Mesendoderm (in vitro differentiated cells): ENCODE data around the gene PIP5K1A.
A peak's percentile ranks its signal among the peaks of the same experiment; 100 is the strongest.
"Not testable (repeated sequence)": the region's sequence is repeated elsewhere in the genome, so short reads cannot be mapped to it uniquely, and the experiment has no call there.

Source experiments
- DNase-seq: peaks from one replicate; pipeline ENCODE4 v3.0.0; 2013
- H2AK5ac ChIP-seq: 2 replicates; pipeline ENCODE4 v1.6.1; 2013; ENCODE audit warnings: low read length, inconsistent platforms
- H2BK120ac ChIP-seq: 2 replicates; pipeline ENCODE4 v1.6.1; 2013; ENCODE audit warnings: low read depth, mild to moderate bottlenecking, low read length, moderate library complexity, mixed read lengths
- H2BK15ac ChIP-seq: replicated peaks from 2 replicates; pipeline ENCODE4 v1.6.1; 2013; ENCODE audit warnings: low read depth, mild to moderate bottlenecking, moderate library complexity
- H2BK5ac ChIP-seq: 2 replicates; pipeline ENCODE4 v1.6.1; 2013; ENCODE audit warnings: low read length, inconsistent platforms
- H3K18ac ChIP-seq: 2 replicates; pipeline ENCODE4 v1.6.1; 2013; ENCODE audit warnings: mild to moderate bottlenecking, low read length, mixed read lengths
- H3K23ac ChIP-seq: one replicate; pipeline ENCODE4 v1.6.1; 2013; ENCODE audit warnings: low read length
- H3K27ac ChIP-seq: 2 replicates; pipeline ENCODE4 v1.5.1; 2013; ENCODE audit warnings: low read depth, mild to moderate bottlenecking, inconsistent platforms, low read length, moderate library complexity
- H3K27me3 ChIP-seq: 2 replicates; pipeline ENCODE4 v1.6.1; 2013; ENCODE audit warnings: low read length, control low read depth, mild to moderate bottlenecking, inconsistent platforms; ENCODE audit not compliant: insufficient read depth, poor library complexity
- H3K36me3 ChIP-seq: 2 replicates; pipeline ENCODE4 v1.6.1; 2013; ENCODE audit warnings: low read length, inconsistent platforms; ENCODE audit not compliant: control insufficient read depth, insufficient read depth
- H3K4ac ChIP-seq: one replicate; pipeline ENCODE4 v1.6.1; 2013; ENCODE audit warnings: low read depth, mild to moderate bottlenecking, low read length, moderate library complexity
- H3K4me1 ChIP-seq: 2 replicates; pipeline ENCODE4 v1.6.1; 2013; ENCODE audit warnings: low read depth, low read length, inconsistent platforms; ENCODE audit not compliant: control insufficient read depth
- H3K4me2 ChIP-seq: 2 replicates; pipeline ENCODE4 v1.6.1; 2013; ENCODE audit warnings: low read length
- H3K4me3 ChIP-seq: 2 replicates; pipeline ENCODE4 v1.5.1; 2013; ENCODE audit warnings: mild to moderate bottlenecking, low read length
- H3K56ac ChIP-seq: one replicate; pipeline ENCODE4 v1.6.1; 2013; ENCODE audit warnings: low read length
- H3K79me1 ChIP-seq: 2 replicates; pipeline ENCODE4 v1.6.1; 2013; ENCODE audit warnings: low read length, inconsistent platforms
- H3K79me2 ChIP-seq: 2 replicates; pipeline ENCODE4 v1.6.1; 2013; ENCODE audit warnings: mild to moderate bottlenecking, low read length; ENCODE audit not compliant: control insufficient read depth, insufficient read depth
- H3K9ac ChIP-seq: 2 replicates; pipeline ENCODE4 v1.6.1; 2013; ENCODE audit warnings: low read length, inconsistent platforms
- H4K5ac ChIP-seq: one replicate; pipeline ENCODE4 v1.6.1; 2013; ENCODE audit warnings: low read length
- H4K8ac ChIP-seq: one replicate; pipeline ENCODE4 v1.6.1; 2013; ENCODE audit warnings: low read depth, mild to moderate bottlenecking, control low read depth, low read length, moderate library complexity
- WGBS: extraction: QIAGEN DNeasy Blood & Tissue Kit; methylation state at CpG from one replicate; pipeline ENCODE4 v1.1.7; 2013; ENCODE audit warnings: low lambda C conversion rate, missing lambda C conversion rate; ENCODE audit not compliant: insufficient coverage; ENCODE audit errors: extremely low coverage; 5-methylcytosine and 5-hydroxymethylcytosine counted together

Gene PIP5K1A

DNA sequence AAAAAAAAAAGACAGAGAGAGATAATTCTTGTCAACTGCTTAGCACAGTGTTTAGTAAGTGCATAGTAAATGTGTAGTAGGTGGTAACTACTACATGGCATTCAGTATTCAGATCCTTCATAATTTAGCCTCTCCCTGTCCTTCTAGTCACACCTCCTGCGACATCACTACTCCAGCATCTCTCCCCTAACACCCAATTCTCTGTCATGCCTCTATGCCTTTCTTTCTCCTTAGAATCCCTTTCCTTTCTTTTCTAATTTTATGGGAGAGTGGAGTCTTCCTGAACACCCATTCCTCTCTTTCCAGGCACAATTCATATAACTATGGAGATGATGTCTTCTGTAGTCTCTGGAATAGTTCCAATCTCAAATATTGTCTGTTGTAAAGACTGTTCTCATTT is 4.5 kb upstream of the PIP5K1A start:
- no peak overlapping the region for H4K5ac ChIP-seq
- no peak overlapping the region for H2BK5ac ChIP-seq
- no peak overlapping the region for H2BK15ac ChIP-seq
- H3K9ac ChIP-seq: no peak overlapping the region
- no peak overlapping the region for H2AK5ac ChIP-seq
- no peaks in the 10 kb centered on the region for H3K27me3 ChIP-seq
- WGBS: no CpG with 5 or more reads among the region's 1 CpG
- no peaks in the 10 kb centered on the region for H3K79me1 ChIP-seq
- DNase-seq: no peak
- no peak overlapping the region for H3K4me2 ChIP-seq
- H3K56ac ChIP-seq: no peak overlapping the region
- no peak overlapping the region for H3K4ac ChIP-seq
- no peak overlapping the region for H3K23ac ChIP-seq
- no peaks in the 10 kb centered on the region for H3K36me3 ChIP-seq
- no peak overlapping the region for H3K4me3 ChIP-seq
- peaks cover 11% of the 10 kb centered on the region for H3K79me2 ChIP-seq
- no peak overlapping the region for H3K18ac ChIP-seq
- H4K8ac ChIP-seq: no peak overlapping the region
- no peaks in the 10 kb centered on the region for H3K4me1 ChIP-seq
- no peak overlapping the region for H2BK120ac ChIP-seq
- H3K27ac ChIP-seq: no peak overlapping the region

DNA sequence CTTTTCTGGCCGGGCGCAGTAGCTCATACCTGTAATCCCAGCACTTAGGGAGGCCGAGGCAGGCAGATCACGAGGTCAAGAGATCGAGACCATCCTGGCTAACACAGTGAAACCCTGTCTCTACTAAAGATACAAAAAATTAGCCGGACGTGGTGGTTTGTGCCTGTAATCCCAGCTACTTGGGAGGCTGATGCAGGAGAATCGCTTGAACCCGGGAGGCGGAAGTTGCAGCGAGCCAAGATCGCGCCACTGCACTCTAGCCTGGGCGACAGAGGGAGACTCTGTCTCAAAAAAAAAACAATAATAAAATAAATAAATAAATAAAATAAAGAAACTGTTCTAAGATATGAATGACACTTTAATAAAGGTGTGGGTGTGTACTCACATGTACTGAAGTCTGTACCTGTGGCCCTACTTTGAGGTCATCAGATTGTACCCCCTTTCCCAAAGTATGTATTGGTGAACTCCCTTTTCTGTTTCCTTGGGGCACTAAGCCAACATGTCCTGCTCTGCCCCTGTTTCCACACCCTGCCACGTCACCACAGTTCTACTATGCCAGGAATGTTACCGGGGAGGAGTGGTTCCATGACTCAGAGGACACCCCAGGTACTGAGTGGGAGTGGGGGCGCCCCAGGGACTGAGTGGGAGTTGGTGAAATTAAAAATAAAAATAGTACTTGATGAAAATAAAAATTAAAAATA is 3.3 kb upstream of the PIP5K1A start:
- H2AK5ac ChIP-seq, H3K79me1 ChIP-seq, H3K23ac ChIP-seq, H4K8ac ChIP-seq, H2BK120ac ChIP-seq, H3K4me3 ChIP-seq, H3K27me3 ChIP-seq, H3K9ac ChIP-seq, H3K36me3 ChIP-seq, H3K27ac ChIP-seq, H3K18ac ChIP-seq, H2BK5ac ChIP-seq, H3K4me2 ChIP-seq, H3K4ac ChIP-seq, H3K4me1 ChIP-seq, H3K56ac ChIP-seq, H4K5ac ChIP-seq, H2BK15ac ChIP-seq: not testable (repeated sequence)
- peak; percentile 62 for DNase-seq
- WGBS: no CpG with 5 or more reads among the region's 17 CpGs
- peaks cover 16% of the 10 kb centered on the region for H3K79me2 ChIP-seq

DNA sequence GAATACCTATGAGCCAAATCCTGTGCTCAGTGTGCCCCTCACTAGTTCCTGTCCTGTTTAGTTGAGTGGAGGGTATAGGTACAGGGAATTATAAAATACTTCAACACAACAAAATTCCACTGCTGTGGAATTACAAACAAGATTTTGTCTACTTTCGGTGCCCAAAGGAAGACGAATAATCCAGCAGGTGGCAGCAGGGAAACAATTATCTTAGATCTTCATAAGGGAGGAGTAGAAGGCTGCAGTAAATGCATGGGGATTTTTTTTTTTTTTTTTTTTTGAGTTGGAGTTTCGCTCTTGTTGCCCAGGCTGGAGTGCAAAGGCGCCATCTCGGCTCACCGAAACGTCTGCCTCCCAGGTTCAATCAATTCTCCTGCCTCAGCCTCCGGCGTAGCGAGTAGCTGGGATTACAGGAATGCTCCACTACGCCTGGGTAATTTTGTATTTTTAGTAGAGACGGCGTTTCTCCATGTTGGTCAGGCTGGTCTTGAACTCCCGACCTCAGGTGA is 2.0 kb upstream of the PIP5K1A start:
- peak; percentile 76 for DNase-seq
- H2BK120ac ChIP-seq: no peak overlapping the region
- no peak overlapping the region for H3K4me2 ChIP-seq
- no peak overlapping the region for H2AK5ac ChIP-seq
- H2BK15ac ChIP-seq: no peak overlapping the region
- peaks cover 25% of the 10 kb centered on the region for H3K79me2 ChIP-seq
- no peak overlapping the region for H2BK5ac ChIP-seq
- no peak overlapping the region for H3K23ac ChIP-seq
- no peak overlapping the region for H3K9ac ChIP-seq
- H3K4ac ChIP-seq: no peak overlapping the region
- no peak overlapping the region for H3K18ac ChIP-seq
- H4K8ac ChIP-seq: no peak overlapping the region
- no peak overlapping the region for H3K56ac ChIP-seq
- H4K5ac ChIP-seq: no peak overlapping the region
- no peaks in the 10 kb centered on the region for H3K36me3 ChIP-seq
- no peaks in the 10 kb centered on the region for H3K4me1 ChIP-seq
- WGBS: no CpG with 5 or more reads among the region's 14 CpGs
- no peaks in the 10 kb centered on the region for H3K27me3 ChIP-seq
- no peak overlapping the region for H3K27ac ChIP-seq
- no peak overlapping the region for H3K4me3 ChIP-seq
- no peaks in the 10 kb centered on the region for H3K79me1 ChIP-seq

DNA sequence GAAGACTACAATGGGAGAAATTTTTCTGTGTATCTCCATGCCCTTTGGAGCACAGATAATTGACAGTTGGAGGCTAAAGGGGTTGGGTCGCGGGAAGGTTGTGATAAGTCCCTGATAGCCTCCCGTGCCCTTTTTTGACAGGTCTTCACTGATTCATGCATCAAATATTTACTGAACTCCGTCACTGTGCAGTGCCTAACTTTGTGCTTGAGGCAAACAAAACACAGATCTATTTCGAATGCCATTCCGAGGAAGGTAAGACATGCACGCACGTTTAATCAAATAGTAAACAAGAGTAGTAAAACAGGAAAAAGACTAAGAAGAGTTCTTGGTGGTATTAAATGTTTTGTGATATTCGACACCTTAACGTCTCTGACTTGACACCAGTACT is 494 bp upstream of the PIP5K1A start:
- no peaks in the 10 kb centered on the region for H3K36me3 ChIP-seq
- no peak overlapping the region for H2BK120ac ChIP-seq
- no CpG with 5 or more reads among the region's 10 CpGs for WGBS
- H2BK5ac ChIP-seq: no peak overlapping the region
- H3K56ac ChIP-seq: peak overlapping the region; percentile 61
- H3K4me3 ChIP-seq: peak overlapping the region; percentile 33
- no peak overlapping the region for H3K18ac ChIP-seq
- H3K9ac ChIP-seq: peak overlapping the region; percentile 53
- no peak overlapping the region for H2AK5ac ChIP-seq
- H3K4ac ChIP-seq: no peak overlapping the region
- H3K27me3 ChIP-seq: no peaks in the 10 kb centered on the region
- H3K4me2 ChIP-seq: peak overlapping the region; percentile 45
- H3K4me1 ChIP-seq: no peaks in the 10 kb centered on the region
- no peak for DNase-seq
- H3K79me1 ChIP-seq: no peaks in the 10 kb centered on the region
- no peak overlapping the region for H4K5ac ChIP-seq
- H3K79me2 ChIP-seq: peaks cover 40% of the 10 kb centered on the region
- H3K27ac ChIP-seq: no peak overlapping the region
- no peak overlapping the region for H2BK15ac ChIP-seq
- H4K8ac ChIP-seq: no peak overlapping the region
- H3K23ac ChIP-seq: no peak overlapping the region

DNA sequence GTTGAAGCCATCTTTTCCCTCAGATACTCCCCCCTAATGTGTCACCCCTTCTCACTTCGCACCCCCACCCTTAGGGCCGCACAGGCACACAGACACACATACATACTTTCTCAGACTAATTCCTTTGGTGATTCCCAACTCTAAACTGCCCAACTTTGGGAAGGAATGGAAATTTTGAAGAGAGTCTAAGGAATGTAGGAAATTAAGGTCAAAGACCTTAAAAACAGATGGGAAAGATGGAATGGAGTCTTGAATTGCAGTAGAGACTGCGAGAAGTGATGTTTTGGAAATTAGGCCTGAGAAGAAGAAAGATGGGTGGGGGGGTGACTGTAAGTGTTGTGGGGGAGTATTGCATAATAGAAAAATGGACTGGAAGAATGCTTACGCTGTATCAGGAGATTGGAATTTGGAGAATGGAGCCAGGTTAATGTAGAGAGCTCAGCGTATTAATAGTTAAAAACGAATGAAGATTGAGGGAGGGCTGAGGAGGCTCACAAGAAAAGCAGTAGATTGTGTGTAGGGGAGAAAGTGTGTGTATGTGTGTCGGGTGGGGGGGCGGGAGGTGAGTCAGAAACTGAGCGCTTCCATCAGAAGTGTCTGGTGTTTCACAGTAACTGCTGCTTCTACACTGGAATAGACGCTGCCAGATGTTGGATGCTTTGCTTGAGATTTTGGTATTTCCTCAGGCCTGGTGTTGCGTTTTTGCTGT is 1.7 kb downstream of the PIP5K1A start:
- Histone ChIP-seq H2AK5ac (no peak overlapping the region), H2BK120ac (no peak overlapping the region), H3K27ac (no peak overlapping the region), H2BK15ac (no peak overlapping the region), H3K4me1 (no peaks in the 10 kb centered on the region), H3K27me3 (no peaks in the 10 kb centered on the region), H3K56ac (peak overlapping the region; percentile 100), H3K79me1 (peaks cover 2% of the 10 kb centered on the region), H3K4ac (no peak overlapping the region), H3K23ac (peak overlapping the region; percentile 66), H3K9ac (peak overlapping the region; percentile 100), H3K4me2 (peak overlapping the region; percentile 98), H4K5ac (no peak overlapping the region), H3K79me2 (peaks cover 56% of the 10 kb centered on the region), H3K18ac (no peak overlapping the region), H4K8ac (no peak overlapping the region), H2BK5ac (no peak overlapping the region), H3K36me3 (peaks cover 1% of the 10 kb centered on the region), H3K4me3 (peak overlapping the region; percentile 98)
- no CpG with 5 or more reads among the region's 11 CpGs for WGBS
- peak; percentile 46 for DNase-seq
